K562 (cell line): ENCODE measurements around the gene PRSS27. TPM values are rescaled to one million over a fixed set of nuclear protein-coding genes. Genes with fewer than 3 reads are reported as not detected.

ENCODE experiments used
- ATAC-seq: fragments of 200-7000 bp; cut with Tn5 transposase; 3 replicates; pipeline ENCODE4 v1.9.1; 2020; ENCODE audit warnings: moderate library complexity
- BruUV-seq: library from RNA; stranded (reverse); fragments of 400-500 nt; replicated peaks from 2 replicates; lab custom pipeline; 2021; lab: Mats Ljungman, UMichigan
- CTCF ChIA-PET: fragments of 300-600 bp; formaldehyde crosslinking; extraction: SDS; loops from one replicate; lab custom pipeline; 2021; ENCODE audit warnings: low intra/inter-chr PET ratio; lab: Yijun Ruan, JAX
- POLR2A ChIA-PET: fragments of 300-600, 350-650 bp; sonication (Branson Sonifier 250); formaldehyde crosslinking; extraction: SDS; loops from one replicate; lab custom pipeline; 2021; ENCODE audit warnings: antibody characterized with exemption, inconsistent platforms; lab: Yijun Ruan, JAX
- DNase-seq, 4 experiments: peaks; one replicate each; pipeline versions ENCODE4 v3.0.0 to v3.0.0-alpha.2; 2011 to 2018; ENCODE audit warnings: low spot score in 3 of 4, mixed read lengths in 3 of 4; ENCODE audit errors: extremely low read depth in 1 of 4
- FAIRE-seq: peaks from 2 replicates; lab custom pipeline; 2011; peaks lifted over from hg19 to GRCh38; lab: Jason Lieb, UNC
- H2AFZ ChIP-seq: 2 replicates; pipeline ENCODE4 v1.6.0; 2011; ENCODE audit warnings: low read depth, low read length, control low read depth, inconsistent platforms
- H3K27ac ChIP-seq: fragments of 200-600 bp; 3 replicates; pipeline ENCODE4 v1.8.0; 2011; ENCODE audit warnings: low read depth, mild to moderate bottlenecking, control low read depth, inconsistent platforms, low read length, moderate library complexity, mixed read lengths; ENCODE audit errors: extremely low read depth
- H3K27me3 ChIP-seq, 2 experiments: fragments of 300-600 bp in 1 of 2; 2 replicates in 1 of 2; 3 replicates in 1 of 2; pipeline versions ENCODE4 v1.6.0 to v1.8.0; 2011; ENCODE audit warnings: inconsistent platforms in 2 of 2, low read length in 2 of 2, mild to moderate bottlenecking in 1 of 2, mixed read lengths in 1 of 2, moderate library complexity in 1 of 2; ENCODE audit not compliant: control insufficient read depth in 2 of 2, insufficient read depth in 2 of 2
- H3K36me3 ChIP-seq: fragments of 300-600 bp; 3 replicates; pipeline ENCODE4 v1.8.0; 2011; ENCODE audit warnings: mild to moderate bottlenecking, low read length, inconsistent platforms; ENCODE audit not compliant: control insufficient read depth, insufficient read depth
- H3K4me1 ChIP-seq, 2 experiments: fragments of 200-600 bp in 1 of 2; replicated peaks in 1 of 2; 2 replicates in 1 of 2; 3 replicates in 1 of 2; pipeline versions ENCODE4 v1.5.1 to v1.8.0; 2011; ENCODE audit warnings: inconsistent platforms in 2 of 2, low read length in 2 of 2, mild to moderate bottlenecking in 1 of 2, mixed read lengths in 1 of 2, moderate library complexity in 1 of 2; ENCODE audit not compliant: control insufficient read depth in 2 of 2, insufficient read depth in 2 of 2
- H3K4me2 ChIP-seq: 2 replicates; pipeline ENCODE4 v1.6.1; 2011; ENCODE audit warnings: low read length, control low read depth, inconsistent platforms, mixed read lengths; ENCODE audit not compliant: insufficient read depth
- H3K4me3 ChIP-seq: fragments of 200-600 bp; sonication (generic), shearing (Covaris generic); 2 replicates; pipeline ENCODE4 v1.5.1; 2016; ENCODE audit warnings: control low read depth, inconsistent platforms
- H3K79me2 ChIP-seq: fragments of 200-600 bp; 3 replicates; pipeline ENCODE4 v1.8.0; 2011; ENCODE audit warnings: low read length, inconsistent platforms; ENCODE audit not compliant: control insufficient read depth, insufficient read depth
- H3K9ac ChIP-seq, 2 experiments: 2 replicates each; pipeline versions ENCODE4 v1.6.0 to v1.6.1; 2011; ENCODE audit warnings: low read depth in 2 of 2, low read length in 2 of 2, control low read depth in 1 of 2, inconsistent platforms in 1 of 2, mild to moderate bottlenecking in 1 of 2, mixed read lengths in 1 of 2; ENCODE audit not compliant: insufficient read depth in 1 of 2
- H3K9me1 ChIP-seq: one replicate; pipeline ENCODE4 v1.6.0; 2011; ENCODE audit warnings: inconsistent platforms, mild to moderate bottlenecking, low read length, moderate library complexity; ENCODE audit not compliant: control insufficient read depth, insufficient read depth
- H3K9me3 ChIP-seq: replicated peaks from 2 replicates; pipeline ENCODE4 v1.5.1; 2011; ENCODE audit warnings: low read depth, low read length, inconsistent platforms; ENCODE audit not compliant: control insufficient read depth, insufficient read depth
- H4K20me1 ChIP-seq: replicated peaks from 2 replicates; pipeline ENCODE4 v1.6.1; 2011; ENCODE audit warnings: low read length, inconsistent platforms, mixed read lengths; ENCODE audit not compliant: control insufficient read depth, insufficient read depth
- BRD9 ChIP-seq: fragments of 450-650 bp; IDR thresholded peaks from 2 replicates; pipeline ENCODE4 v1.6.1; 2018; ENCODE audit warnings: low read depth; ENCODE audit not compliant: partially characterized antibody
- KLF16 ChIP-seq: IDR thresholded peaks from 2 replicates; pipeline ENCODE4 v1.6.1; 2016; ENCODE audit warnings: antibody characterized with exemption
- POLR2G ChIP-seq: fragments of 200-400 bp; formaldehyde crosslinking; IDR thresholded peaks from 2 replicates; pipeline ENCODE4 v1.6.1; 2017; ENCODE audit warnings: low read depth, mild to moderate bottlenecking, antibody characterized with exemption, low read length, moderate library complexity
- WGBS: fragments of 100-300 bp; shearing (Covaris generic); methylation state at CpG from one replicate; pipeline ENCODE4 v1.1.6; 2016; ENCODE audit warnings: low coverage, mixed read lengths; ENCODE audit not compliant: insufficient coverage; ENCODE audit errors: missing lambda C conversion rate; 5-methylcytosine and 5-hydroxymethylcytosine counted together
- in situ Hi-C: fragments of 300-500 bp; cut with MboI; formaldehyde crosslinking; loops from 4 replicates; pipeline ENCODE4 v1.15.0; 2018; ENCODE audit warnings: inconsistent platforms, mixed read lengths
- intact Hi-C: fragments of 100-400 bp; cut with micrococcal nuclease; formaldehyde crosslinking; loops from 2 replicates; pipeline ENCODE4 v1.14.2; 2022
- polyA plus RNA-seq, 8 experiments: library from polyadenylated mRNA; depleted of rRNA in 4 of 8; stranded (reverse) in 5 of 8; unstranded in 3 of 8; fragments of >200 nt; fragmentation: Nextera tagmentation in 2 of 8; fragmentation: Illumina TruSeq in 1 of 8; extraction: Ambion mirVana in 2 of 8; extraction: Trizol in 1 of 8; gene quantifications; 2 replicates each; pipeline versions ENCODE4 v1.2.1 to v1.2.3, GENCODE V29; 2011 to 2014; ENCODE audit warnings: inconsistent platforms in 1 of 8, missing spikeins in 1 of 8
- total RNA-seq, 7 experiments: library from RNA; depleted of rRNA in 6 of 7; stranded (reverse); fragments of >200 nt in 6 of 7; fragmentation: Illumina TruSeq in 2 of 7; extraction: Trizol in 2 of 7; gene quantifications; 2 replicates each; pipeline versions ENCODE4 v1.2.1 to v1.2.3, GENCODE V29; 2011 to 2021; ENCODE audit warnings: low replicate concordance in 1 of 7

The PRSS27 gene
- total and polyA plus RNA-seq, 9 of the 15 experiments (the other 6 are each of a cell fraction or from before 2014, with no cell fraction given), result 0.09 to 0.20 (median 0.17) TPM; not detected in 5

- H3K4me2 ChIP-seq, result no peak overlapping the region
- FAIRE-seq, result no peak
- no TSS peak for BruUV-seq
These were observed 8.0 kb downstream of the PRSS27 start for GRCh38 chr16:2712063-2712441.

GRCh38 chr16:2711370-2712062, 8.5 kb downstream of the PRSS27 start:
- Histone ChIP-seq H3K9ac (0 out of 4 replicates have a peak overlapping the region, but pooled peaks of 1 of the 2 experiments have one; percentile 10), H3K9me3 (no peaks in the 10 kb centered on the region), H3K4me1 (peaks cover 0 to 54% of the 10 kb centered on the region in 2 experiments; a peak in 2 of 5 replicates), H4K20me1 (peaks cover 4% of the 10 kb centered on the region; the same call in 1 of the 2 replicates), H2AFZ (no peak overlapping the region), H3K27me3 (peaks cover 19 to 35% of the 10 kb centered on the region in 2 experiments; a peak in 4 of 5 replicates), H3K4me2 (no peak overlapping the region), H3K27ac (no peak overlapping the region)
- CTCF ChIA-PET, result no interaction called here
- 8% methylated on average over 16 of the region's 22 CpGs for WGBS
- FAIRE-seq (no peak), DNase-seq (no peak)
- in situ Hi-C loops, result no loop called here
- TF ChIP-seq POLR2G (peak; percentile 58), BRD9 (no peak)
- TF ChIP-seq, all 486 proteins: peak for 1
- no peak overlapping the region for H3K4me3 ChIP-seq
- H3K36me3 ChIP-seq, result peaks cover 18% of the 10 kb centered on the region; the same call in 1 of the 3 replicates
- BruUV-seq, result no TSS peak
- intact Hi-C loops, result no loop called here
- POLR2A ChIA-PET, result interaction anchor here (0.6 to 1.5 kb wide), 4 partner anchors 8 to 1733 kb away, joined by 3 to 6 read pairs (median 4); no protein-coding TSS in a partner anchor
- H3K79me2 ChIP-seq, result no peaks in the 10 kb centered on the region
- no peak for ATAC-seq
- no peaks in the 10 kb centered on the region for H3K9me1 ChIP-seq

More at GRCh38 chr16:2712063-2712441, 8.0 kb downstream of the PRSS27 start:
- peaks cover 4% of the 10 kb centered on the region; the same call in 1 of the 2 replicates for H4K20me1 ChIP-seq
- POLR2A ChIA-PET, result interaction anchor here (0.6 to 1.5 kb wide), 4 partner anchors 8 to 1732 kb away, joined by 3 to 6 read pairs (median 4); partner anchors contain the start of gene FLYWCH2
- peaks cover 19 to 35% of the 10 kb centered on the region in 2 experiments; a peak in 4 of 5 replicates for H3K27me3 ChIP-seq
- 0 out of 4 replicates have a peak overlapping the region, but pooled peaks of 1 of the 2 experiments have one; percentile 10 for H3K9ac ChIP-seq
- TF ChIP-seq POLR2G (peak; percentile 9; the same call in 1 of the 2 replicates), KLF16 (no peak)
- H3K4me3 ChIP-seq, result no peak overlapping the region
- 17% methylated on average over 12 of the region's 14 CpGs for WGBS
- no peaks in the 10 kb centered on the region for H3K9me1 ChIP-seq
- H3K9me3 ChIP-seq, result no peaks in the 10 kb centered on the region
- intact Hi-C loops, result no loop called here
- CTCF ChIA-PET, result no interaction called here
- in situ Hi-C loops, result no loop called here
- H3K36me3 ChIP-seq, result peaks cover 15% of the 10 kb centered on the region; the same call in 1 of the 3 replicates
- DNase-seq (no peak), ATAC-seq (no peak)
- H2AFZ ChIP-seq, result no peak overlapping the region
- no peaks in the 10 kb centered on the region for H3K79me2 ChIP-seq
- no peak overlapping the region for H3K27ac ChIP-seq
- peaks cover 0 to 58% of the 10 kb centered on the region in 2 experiments; a peak in 2 of 5 replicates for H3K4me1 ChIP-seq
